Fibroblast of mammary gland (primary cell): ENCODE data around the gene LRRC57.

Experiments used
- DNase-seq: peaks from one replicate; pipeline ENCODE4 v3.0.0-alpha.2; 2010; ENCODE audit warnings: low read depth
- H3K4me3 ChIP-seq: 2 replicates; pipeline ENCODE4 v1.5.1; 2011; ENCODE audit warnings: low read depth, mild to moderate bottlenecking, low read length, moderate library complexity; ENCODE audit not compliant: control insufficient read depth
- TF ChIP-seq, protein P1 (sequence below): conservative IDR thresholded peaks from 2 replicates; pipeline ENCODE4 v1.5.1; 2011; ENCODE audit warnings: low read depth, low read length, inconsistent platforms; ENCODE audit not compliant: control insufficient read depth, insufficient read depth

Gene LRRC57

GRCh38 chr15:42548249-42549031, at the start of gene LRRC57, which contains the start of gene HAUS2:
TSS of gene LRRC57 (minus strand) at chr15:42548793. CDS start at chr15:42548434, 359 bp downstream.
TSS of gene HAUS2 (plus strand) at chr15:42548838. CDS start at chr15:42548873, 35 bp downstream.
- peak; percentile 80 for DNase-seq
- TF ChIP-seq, protein P1, sequence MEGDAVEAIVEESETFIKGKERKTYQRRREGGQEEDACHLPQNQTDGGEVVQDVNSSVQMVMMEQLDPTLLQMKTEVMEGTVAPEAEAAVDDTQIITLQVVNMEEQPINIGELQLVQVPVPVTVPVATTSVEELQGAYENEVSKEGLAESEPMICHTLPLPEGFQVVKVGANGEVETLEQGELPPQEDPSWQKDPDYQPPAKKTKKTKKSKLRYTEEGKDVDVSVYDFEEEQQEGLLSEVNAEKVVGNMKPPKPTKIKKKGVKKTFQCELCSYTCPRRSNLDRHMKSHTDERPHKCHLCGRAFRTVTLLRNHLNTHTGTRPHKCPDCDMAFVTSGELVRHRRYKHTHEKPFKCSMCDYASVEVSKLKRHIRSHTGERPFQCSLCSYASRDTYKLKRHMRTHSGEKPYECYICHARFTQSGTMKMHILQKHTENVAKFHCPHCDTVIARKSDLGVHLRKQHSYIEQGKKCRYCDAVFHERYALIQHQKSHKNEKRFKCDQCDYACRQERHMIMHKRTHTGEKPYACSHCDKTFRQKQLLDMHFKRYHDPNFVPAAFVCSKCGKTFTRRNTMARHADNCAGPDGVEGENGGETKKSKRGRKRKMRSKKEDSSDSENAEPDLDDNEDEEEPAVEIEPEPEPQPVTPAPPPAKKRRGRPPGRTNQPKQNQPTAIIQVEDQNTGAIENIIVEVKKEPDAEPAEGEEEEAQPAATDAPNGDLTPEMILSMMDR: no peak
- H3K4me3 ChIP-seq: peak within 1 kb of the TSS; percentile 100

- no peak overlapping the region for H3K4me3 ChIP-seq
- TF ChIP-seq, protein P1: no peak
- peak; percentile 33 for DNase-seq
These were observed 47.1 kb upstream of the LRRC57 start for GRCh38 chr15:42595626-42596240.

DNA sequence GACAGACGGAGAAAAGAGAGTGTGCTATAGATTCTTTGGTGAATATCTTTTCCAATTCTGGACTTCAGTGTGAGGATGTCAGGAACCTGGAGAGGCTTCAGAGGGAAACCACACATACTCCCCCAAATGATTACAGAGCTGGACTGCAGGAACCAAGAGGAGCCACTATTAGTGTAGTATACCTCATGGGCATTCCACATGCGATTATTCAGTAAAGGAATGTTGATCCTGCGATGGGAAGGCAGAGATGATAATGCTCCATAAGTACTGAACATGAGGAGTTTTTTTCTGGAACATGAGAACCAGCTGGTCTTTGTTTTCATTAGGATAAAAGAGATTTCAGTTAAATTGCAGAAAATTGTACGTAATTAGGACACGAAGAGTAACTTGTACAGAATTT, 45.5 kb upstream of the LRRC57 start:
- TF ChIP-seq, protein P1: no peak
- no peak overlapping the region for H3K4me3 ChIP-seq
- no peak for DNase-seq

GRCh38 chr15:42593143-42593542, 44.5 kb upstream of the LRRC57 start:
- TF ChIP-seq, protein P1: no peak
- peak; percentile 63 for DNase-seq
- no peak overlapping the region for H3K4me3 ChIP-seq

DNA sequence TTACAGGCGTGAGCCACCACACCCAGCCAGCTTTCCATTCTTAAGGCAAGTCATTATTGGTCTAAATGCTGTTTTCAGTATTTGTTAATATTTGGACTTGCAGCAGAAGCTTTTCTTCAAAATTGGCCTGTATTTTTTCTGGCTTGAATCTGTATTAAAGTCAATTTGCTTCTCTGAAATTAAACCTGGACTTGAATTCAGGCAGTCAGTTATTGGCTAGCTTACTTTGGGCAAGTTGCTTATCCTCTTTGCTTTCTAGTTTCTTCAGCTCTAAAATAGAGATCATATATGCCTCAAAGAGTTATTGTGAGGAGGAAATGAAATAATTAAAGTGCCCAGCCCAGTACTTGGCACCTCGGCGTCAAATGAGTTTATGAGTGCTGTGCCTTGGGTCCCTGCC, 44.1 kb upstream of the LRRC57 start:
- no peak for DNase-seq
- TF ChIP-seq, protein P1: no peak
- H3K4me3 ChIP-seq: no peak overlapping the region

DNA sequence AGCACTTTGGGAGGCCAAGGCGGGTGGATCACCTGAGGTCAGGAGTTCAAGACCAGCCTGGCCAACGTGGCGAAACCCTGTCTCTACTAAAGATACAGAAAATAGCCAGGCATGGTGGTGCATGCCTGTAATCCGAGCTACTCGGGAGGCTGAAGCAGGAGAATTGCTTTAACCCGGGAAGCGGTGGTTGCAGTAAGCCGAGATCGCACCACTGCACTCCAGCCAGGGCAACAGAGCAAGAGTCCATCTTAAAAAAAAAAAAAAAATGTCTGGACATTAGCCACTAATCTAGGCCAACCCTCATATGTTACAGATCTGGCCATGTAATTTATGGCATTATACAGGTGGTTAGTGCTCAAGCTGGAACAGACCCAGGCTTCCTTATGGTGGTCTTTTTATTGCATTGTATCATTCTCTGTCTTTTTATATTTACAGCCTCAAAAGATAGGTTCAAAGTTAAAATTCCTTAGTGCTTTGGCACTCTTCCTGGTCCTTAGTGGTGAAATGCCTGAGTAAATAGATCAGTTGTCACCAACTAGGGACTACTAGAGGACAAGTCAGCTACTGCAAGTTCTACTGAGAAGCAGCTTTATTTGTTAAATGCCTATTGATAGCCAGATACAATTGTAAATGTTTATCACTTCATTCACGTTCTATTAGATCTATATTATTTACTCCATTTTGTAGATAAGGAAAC, 42.8 kb upstream of the LRRC57 start:
- H3K4me3 ChIP-seq: no peak overlapping the region
- TF ChIP-seq, protein P1: peak; percentile 32
- DNase-seq: peak; percentile 52
